HL-60 (cell line): ENCODE results near the gene ZNF35.

Source experiments
- CTCF ChIP-seq: IDR thresholded peaks from one replicate; pipeline ENCODE4 v1.5.1; 2011; ENCODE audit warnings: low read length, control low read depth, inconsistent platforms; ENCODE audit not compliant: insufficient read depth
- GABPA ChIP-seq: IDR thresholded peaks from 2 replicates; pipeline ENCODE4 v1.6.1; 2012; ENCODE audit warnings: low read depth
- POLR2AphosphoS5 ChIP-seq: IDR thresholded peaks from 2 replicates; pipeline ENCODE4 v1.6.1; 2012; ENCODE audit warnings: low read depth
- REST ChIP-seq: IDR thresholded peaks from 2 replicates; pipeline ENCODE4 v1.6.1; 2012; ENCODE audit warnings: low read depth; ENCODE audit not compliant: insufficient replicate concordance

GRCh38 chr3:44648564-44649229, at the start of gene ZNF35:
- TF ChIP-seq CTCF: no peak
- no peak for TF ChIP-seq REST
- peak; percentile 97 for TF ChIP-seq GABPA
- TF ChIP-seq POLR2AphosphoS5: peak; percentile 85
